ENCODE measurements around the gene SRRM3. TPM values are rescaled to one million over a fixed set of nuclear protein-coding genes. Genes with fewer than 3 reads are reported as not detected.

Gene SRRM3
- total RNA-seq, 1 experiment from 2014 or later, result 12.7 TPM

GRCh38 chr7:76204147-76204546, 2.5 kb downstream of the SRRM3 start:
- POLR2A ChIA-PET, result no interaction called here
- intact Hi-C loops (cut with micrococcal nuclease), result no loop called here
- RAD21 ChIA-PET (ENCODE audit: low non-redundant PET in 1 of 2, low total read pairs in 2 of 2, uncharacterized antibody in 2 of 2, unreplicated experiment in 2 of 2), result no interaction called here
- BruUV-seq (replicated peaks), result no TSS peak
- Histone ChIP-seq H3K36me3 (ENCODE audit: control insufficient read depth in 1 of 2, insufficient read depth in 2 of 2, low read length in 2 of 2) (no peaks in the 10 kb centered on the region), H2AFZ (ENCODE audit: low read depth, low read length, poor library complexity, severe bottlenecking) (no peak overlapping the region), H3K79me2 (ENCODE audit: insufficient read depth, low read length) (no peaks in the 10 kb centered on the region), H4K20me1 (ENCODE audit: insufficient read depth) (no peaks in the 10 kb centered on the region), H3K9me3 (ENCODE audit: control insufficient read depth in 1 of 2, insufficient read depth in 1 of 2, low read depth in 1 of 2, low read length in 2 of 2) (no peaks in the 10 kb centered on the region), H3K4me2 (ENCODE audit: low read length) (no peak overlapping the region), H3K9ac (ENCODE audit: low read length) (no peak overlapping the region), H3K4me3 (replicated peaks in 1 of 2; ENCODE audit: low read depth in 1 of 2, low read length in 2 of 2) (no peak overlapping the region), H3K4me1 (ENCODE audit: control insufficient read depth in 1 of 2, insufficient read depth in 2 of 2, low read length in 2 of 2) (peaks cover 6 to 8% of the 10 kb centered on the region in 2 experiments; a peak in 3 of 4 replicates), H3K9me2 (ENCODE audit: insufficient read depth) (no peaks in the 10 kb centered on the region), H3K27me3 (ENCODE audit: insufficient read depth, low read length) (peaks cover 23% of the 10 kb centered on the region), H3K27ac (ENCODE audit: low read depth, low read length) (no peak overlapping the region)
- ATAC-seq, result no peak
- DNase-seq (ENCODE audit: low read depth, low spot score), result no peak
- CTCF ChIA-PET, result no interaction called here
- TF ChIP-seq SP1 (IDR thresholded peaks at IDR 0.05; ENCODE audit: low read depth) (no peak), CBX3 (IDR thresholded peaks at IDR 0.05; ENCODE audit: low read depth) (no peak), CEBPB (IDR thresholded peaks at IDR 0.05; ENCODE audit: low read depth) (no peak), JUND (IDR thresholded peaks at IDR 0.05) (no peak), EZH2 (IDR thresholded peaks at IDR 0.05) (no peak), REST (IDR thresholded peaks at IDR 0.05; ENCODE audit: low read depth) (no peak), ZFX (IDR thresholded peaks at IDR 0.05) (no peak), ZBTB33 (IDR thresholded peaks at IDR 0.05; ENCODE audit: extremely low read depth, insufficient replicate concordance, low read length) (no peak), EZH2phosphoT487 (IDR thresholded peaks at IDR 0.05; ENCODE audit: borderline replicate concordance) (no peak), RAD21 (IDR thresholded peaks at IDR 0.05; ENCODE audit: low read depth) (no peak), YY1 (IDR thresholded peaks at IDR 0.05; ENCODE audit: extremely low read depth, insufficient replicate concordance, low read depth, low read length) (no peak), POLR2A (IDR thresholded peaks at IDR 0.05; ENCODE audit: borderline replicate concordance, extremely low read depth, insufficient read depth, insufficient read length) (no peak), ZNF274 (IDR thresholded peaks at IDR 0.05; ENCODE audit: low read depth, low read length) (no peak), SIN3A (IDR thresholded peaks at IDR 0.05; ENCODE audit: low read depth) (no peak)
- TF ChIP-seq, protein P1, sequence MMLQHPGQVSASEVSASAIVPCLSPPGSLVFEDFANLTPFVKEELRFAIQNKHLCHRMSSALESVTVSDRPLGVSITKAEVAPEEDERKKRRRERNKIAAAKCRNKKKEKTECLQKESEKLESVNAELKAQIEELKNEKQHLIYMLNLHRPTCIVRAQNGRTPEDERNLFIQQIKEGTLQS (IDR thresholded peaks at IDR 0.05), result no peak
- TF ChIP-seq, protein P2, sequence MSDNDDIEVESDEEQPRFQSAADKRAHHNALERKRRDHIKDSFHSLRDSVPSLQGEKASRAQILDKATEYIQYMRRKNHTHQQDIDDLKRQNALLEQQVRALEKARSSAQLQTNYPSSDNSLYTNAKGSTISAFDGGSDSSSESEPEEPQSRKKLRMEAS (IDR thresholded peaks at IDR 0.05), result no peak
- TF ChIP-seq, protein P3, sequence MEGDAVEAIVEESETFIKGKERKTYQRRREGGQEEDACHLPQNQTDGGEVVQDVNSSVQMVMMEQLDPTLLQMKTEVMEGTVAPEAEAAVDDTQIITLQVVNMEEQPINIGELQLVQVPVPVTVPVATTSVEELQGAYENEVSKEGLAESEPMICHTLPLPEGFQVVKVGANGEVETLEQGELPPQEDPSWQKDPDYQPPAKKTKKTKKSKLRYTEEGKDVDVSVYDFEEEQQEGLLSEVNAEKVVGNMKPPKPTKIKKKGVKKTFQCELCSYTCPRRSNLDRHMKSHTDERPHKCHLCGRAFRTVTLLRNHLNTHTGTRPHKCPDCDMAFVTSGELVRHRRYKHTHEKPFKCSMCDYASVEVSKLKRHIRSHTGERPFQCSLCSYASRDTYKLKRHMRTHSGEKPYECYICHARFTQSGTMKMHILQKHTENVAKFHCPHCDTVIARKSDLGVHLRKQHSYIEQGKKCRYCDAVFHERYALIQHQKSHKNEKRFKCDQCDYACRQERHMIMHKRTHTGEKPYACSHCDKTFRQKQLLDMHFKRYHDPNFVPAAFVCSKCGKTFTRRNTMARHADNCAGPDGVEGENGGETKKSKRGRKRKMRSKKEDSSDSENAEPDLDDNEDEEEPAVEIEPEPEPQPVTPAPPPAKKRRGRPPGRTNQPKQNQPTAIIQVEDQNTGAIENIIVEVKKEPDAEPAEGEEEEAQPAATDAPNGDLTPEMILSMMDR (IDR thresholded peaks at IDR 0.05 in 2 of 3, conservative IDR thresholded peaks at IDR 0.05 in 1 of 3; ENCODE audit: borderline replicate concordance in 1 of 3, insufficient read depth in 1 of 3, low read depth in 2 of 3, low read length in 2 of 3), result no peak

Data from HCT116 (cell line).